Right ventricle myocardium inferior (tissue), 1 donor: ENCODE results near the gene TLN1. TPM values are rescaled to one million over a fixed set of nuclear protein-coding genes. Genes with fewer than 3 reads are reported as not detected.

Experiments
- ATAC-seq: fragments of 200-7000 bp; cut with Tn5 transposase; one replicate; pipeline ENCODE4 v1.9.1; 2020; ENCODE audit warnings: mild to moderate bottlenecking, moderate library complexity
- DNase-seq: peaks from one replicate; pipeline ENCODE4 v3.0.0; 2021; ENCODE audit errors: missing footprints
- intact Hi-C: fragments of 100-400 bp; cut with DNase I; formaldehyde crosslinking; loops from one replicate; pipeline ENCODE4 v1.11.0; 2022
- total RNA-seq: library from RNA; stranded (reverse); fragmentation: NEBNext Ultra II Directional; extraction: Animal tissue kit (Norgen Biotek cat#: 25700); gene quantifications from one replicate; pipeline ENCODE4 v1.2.1, GENCODE V29; 2021
- donor health status: DM: no; HTN: yes; CAD: no; lungs with severe emphysema.

The TLN1 gene
- total RNA-seq, 1 donor from 2014 or later, result 255 TPM

DNA sequence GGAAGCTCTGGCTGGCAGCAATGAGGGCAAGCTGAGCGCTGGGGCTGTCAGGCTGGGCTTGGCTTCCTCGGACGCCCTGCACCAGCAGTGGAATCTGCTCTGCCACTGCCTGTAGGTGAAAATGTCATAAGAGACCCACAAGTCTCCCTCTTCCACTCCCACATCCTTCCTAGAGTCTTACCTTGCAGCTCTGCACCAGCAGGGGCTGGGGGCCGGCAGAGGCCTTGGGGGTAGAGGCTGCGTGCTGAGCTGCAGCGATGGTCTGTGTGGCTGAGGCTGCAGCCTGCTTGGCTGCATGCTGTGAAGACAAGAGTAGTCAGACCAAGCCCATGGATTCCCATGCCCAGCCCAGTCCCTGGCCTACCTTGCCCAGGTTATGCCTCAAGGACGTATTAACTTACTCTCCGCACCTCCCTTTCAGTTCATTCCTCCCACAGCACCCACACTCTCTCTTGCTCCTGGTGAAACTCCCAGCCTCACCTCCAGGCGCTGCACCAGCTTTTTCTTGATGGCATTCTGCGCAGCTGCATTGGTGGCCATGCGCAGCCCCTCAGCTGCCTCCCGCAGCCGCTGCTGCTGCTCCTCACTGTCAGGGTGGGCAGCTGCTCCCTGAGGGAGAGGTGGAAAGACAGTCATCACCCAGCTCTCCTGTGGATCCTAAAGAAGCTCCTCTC, 17.3 kb downstream of the TLN1 start:
- DNase-seq (no peak), ATAC-seq (no peak)
- intact Hi-C loops, result no loop called here

DNA sequence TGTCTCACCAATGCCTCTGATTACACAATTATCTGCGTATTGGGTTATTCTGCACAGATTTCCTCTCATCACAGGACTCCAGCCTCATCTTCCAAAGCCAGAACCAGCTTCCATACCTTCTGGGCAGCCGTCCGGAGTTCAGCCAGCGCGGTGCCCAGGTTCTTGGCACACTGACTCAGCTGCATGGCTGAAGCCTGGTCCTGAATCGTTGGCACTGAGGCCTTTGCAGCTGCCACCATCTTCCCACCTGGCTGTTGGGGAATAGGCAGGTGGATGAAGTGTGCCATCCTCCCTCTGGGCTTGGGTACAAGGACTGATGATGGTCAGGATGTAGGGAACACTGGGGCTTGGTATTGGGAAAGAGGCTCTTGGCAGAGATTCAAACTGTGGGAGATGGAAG, 17.9 kb downstream of the TLN1 start:
- ATAC-seq (no peak), DNase-seq (no peak)
- intact Hi-C loops, result no loop called here

DNA sequence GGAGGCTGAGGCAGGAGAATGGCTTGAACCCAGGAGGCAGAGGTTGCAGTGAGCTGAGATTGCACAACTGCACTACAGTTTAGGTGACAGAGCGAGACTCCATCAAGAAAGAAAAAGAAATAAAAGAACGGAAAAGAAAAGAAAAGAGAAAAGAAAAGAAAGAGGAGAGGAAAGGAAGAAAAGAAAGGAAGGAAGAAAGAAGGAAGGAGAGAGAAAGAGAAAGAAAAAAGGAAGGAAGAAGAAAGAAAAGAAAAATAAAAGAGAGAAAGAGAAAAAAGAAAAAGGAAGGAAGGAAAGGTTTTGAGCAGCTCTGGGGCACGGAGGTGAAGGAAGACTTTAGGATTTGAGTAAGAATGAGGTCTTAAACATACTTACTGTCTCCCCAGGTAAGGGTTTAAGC, 18.4 kb downstream of the TLN1 start:
- DNase-seq (no peak), ATAC-seq (no peak)
- intact Hi-C loops, result no loop called here

DNA sequence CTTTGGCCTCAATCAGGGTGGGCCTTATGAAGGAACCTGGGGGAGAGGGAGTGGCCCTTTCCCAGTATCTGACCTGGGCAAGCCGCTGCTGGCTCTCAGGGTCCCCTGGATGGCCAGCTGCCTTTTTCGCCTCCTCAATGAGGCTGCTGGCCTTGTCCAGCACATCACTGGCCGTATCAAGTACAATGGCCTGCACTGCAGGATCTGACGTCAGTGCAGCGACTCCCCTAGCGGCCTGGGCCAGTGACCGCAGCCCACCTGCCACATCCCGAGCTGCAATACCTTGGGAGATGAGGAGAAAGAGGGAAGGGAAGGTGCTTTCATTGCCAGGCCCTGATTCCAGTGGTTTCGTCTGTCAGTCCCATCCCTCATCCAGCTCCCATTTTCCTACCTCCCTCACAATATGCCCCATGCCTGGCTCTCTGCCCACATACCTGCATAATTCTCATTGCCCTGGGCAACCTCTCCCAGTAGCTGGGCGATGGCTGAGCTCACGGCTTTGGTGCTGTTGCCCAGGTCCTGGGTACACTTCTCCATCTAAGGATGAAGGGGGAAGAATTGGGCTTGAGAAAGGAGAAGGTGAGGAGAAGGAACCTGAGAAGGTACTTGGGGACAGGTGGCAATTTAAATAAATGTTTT, 19.1 kb downstream of the TLN1 start:
- DNase-seq (no peak), ATAC-seq (no peak)
- intact Hi-C loops, result no loop called here

DNA sequence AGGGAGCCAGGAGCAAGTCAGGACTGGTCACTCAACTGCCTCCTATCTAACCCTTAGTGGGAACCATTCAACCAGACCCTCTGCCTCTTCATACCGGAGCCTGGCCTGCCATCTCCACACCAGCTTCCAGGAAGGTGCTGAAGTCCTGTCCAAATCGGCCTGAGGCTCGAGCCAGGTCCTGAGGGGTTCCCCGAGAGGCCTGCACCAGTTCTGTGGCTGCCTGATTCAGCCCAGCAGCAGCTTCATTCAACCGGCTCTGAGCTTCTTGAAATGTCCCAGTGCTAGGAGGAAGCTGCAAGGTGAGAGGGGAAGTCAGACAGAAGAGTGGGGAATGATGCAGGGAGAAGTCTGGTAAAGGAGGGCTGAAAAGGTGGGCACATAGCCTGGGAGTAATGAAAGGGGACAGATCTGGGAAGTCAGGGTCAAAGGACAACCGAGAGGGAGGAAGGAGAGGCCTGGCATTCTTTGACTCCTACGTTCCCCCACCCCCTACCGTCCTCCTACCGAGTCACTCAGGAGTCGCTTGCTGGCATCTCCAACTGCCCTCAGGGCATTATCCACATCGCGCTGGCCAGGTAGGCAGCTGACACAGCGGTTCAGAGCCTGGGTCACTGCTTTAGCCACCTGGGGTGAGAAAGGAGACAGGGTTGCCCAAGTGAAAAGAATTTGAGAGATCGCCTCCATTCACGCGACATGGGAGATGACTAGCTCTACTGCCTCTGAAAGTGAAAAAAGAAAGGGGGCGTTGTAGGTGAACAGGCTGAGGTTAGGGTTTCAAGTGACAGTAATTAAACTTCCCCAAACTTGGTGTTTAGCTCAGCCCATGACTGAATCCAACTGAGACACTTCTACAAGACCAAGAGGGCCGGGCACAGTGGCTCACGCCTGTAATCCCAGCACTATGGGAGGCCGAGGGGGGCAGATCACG, 20.2 kb downstream of the TLN1 start:
- intact Hi-C loops, result no loop called here
- DNase-seq (no peak), ATAC-seq (no peak)

DNA sequence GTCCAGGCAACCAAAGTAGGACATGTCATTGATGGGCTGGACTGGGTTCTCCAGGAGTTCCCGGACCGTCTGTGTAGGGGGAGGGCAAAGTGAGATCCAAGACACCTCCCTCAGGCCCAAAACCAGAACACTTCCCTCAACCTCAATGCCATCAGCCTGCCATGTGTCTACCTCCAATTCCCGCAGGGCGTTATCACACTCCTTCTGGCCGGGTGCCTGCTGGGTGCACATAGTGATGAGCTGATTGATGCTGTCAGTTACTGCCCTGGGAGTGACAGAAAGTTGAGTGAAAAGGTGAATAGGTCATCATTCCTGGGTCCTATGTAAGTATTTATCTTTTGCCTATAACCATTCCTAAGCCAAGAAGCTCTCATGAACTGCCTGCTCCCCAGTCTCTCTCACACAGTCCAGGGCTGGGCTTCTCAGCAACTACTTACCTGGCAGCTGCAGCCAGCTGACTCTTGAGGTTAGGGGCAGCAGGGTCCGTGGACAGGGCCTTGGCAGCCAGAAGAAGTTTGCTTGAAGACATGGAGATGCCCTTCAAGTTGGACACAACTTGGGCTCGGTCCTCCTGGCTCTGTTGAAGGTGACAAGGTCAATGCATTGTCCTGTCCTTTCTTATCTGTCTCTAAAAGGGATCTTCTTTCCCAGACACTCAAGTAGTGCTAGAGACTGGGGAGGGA, 21.0 kb downstream of the TLN1 start:
- no peak for ATAC-seq
- intact Hi-C loops, result no loop called here
- no peak for DNase-seq

DNA sequence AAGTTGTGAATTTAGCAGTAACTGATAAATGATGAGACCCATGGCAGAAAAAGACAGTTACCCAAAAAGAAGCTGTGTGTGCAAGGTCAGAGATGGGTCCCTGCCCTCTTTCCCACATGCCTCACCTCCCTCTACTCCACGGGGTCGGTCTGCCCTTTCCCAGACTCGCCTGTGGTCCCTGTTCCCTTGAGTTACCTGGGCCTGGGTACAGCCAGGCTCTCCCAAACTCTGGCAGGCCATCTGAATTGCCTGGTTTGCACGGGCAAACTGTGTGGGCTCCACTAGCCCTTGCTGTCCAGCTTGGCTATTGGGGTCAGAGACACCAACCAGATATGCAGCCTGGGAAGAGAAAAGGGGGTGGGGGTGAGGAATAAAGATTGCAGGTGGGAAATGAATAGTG, 23.8 kb downstream of the TLN1 start:
- intact Hi-C loops, result no loop called here
- ATAC-seq (no peak), DNase-seq (no peak)

DNA sequence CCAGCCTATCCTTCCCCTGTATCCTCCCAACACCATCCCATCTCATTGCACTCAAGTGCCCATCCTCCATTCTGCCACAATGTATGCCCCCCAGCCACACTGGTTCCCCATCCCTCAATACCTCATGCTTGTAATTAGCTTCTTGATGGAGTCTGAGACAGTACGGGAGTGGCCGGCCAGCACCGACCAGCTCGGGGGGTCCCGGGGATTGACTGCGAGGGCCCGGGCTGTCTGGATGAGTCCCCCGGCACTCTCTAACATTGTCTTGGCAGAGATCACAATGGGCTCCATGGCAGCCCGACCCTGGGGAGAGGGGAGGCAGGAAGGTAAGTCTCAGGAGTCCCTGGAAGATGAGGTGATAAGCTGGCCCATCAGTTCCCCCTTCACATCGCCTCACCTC, 25.0 kb downstream of the TLN1 start:
- no peak for ATAC-seq
- no peak for DNase-seq
- intact Hi-C loops, result no loop called here

DNA sequence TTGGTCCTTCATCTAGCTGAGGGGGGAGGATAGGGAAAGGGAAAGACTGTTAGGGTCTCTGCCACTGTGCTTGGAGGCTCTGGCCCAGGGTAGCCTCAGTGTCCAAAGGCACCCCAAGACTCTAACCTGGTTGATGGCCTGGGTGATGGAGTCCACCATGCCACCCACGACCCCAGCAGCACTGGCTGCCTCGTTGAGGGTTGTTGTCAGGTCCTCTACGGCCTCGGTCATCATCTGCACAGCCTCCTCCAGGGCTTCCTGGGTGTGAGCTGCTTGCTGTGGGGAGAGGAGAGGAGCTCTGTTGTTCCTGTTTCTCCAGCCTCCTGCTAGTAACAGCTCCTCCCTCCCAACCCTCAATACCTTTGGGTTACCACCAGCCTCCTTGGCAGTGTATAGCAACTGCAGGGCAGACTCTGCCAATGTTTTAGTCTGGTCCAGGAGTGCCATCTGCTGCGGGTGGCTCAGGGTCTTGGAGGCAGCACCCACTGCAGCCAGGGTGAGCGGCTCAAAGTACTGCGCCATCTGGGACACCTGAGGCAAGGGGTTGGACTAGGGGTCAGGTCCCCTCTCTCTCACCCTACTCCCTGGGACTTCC, 26.1 kb downstream of the TLN1 start:
- no peak for DNase-seq
- no peak for ATAC-seq
- intact Hi-C loops, result no loop called here

DNA sequence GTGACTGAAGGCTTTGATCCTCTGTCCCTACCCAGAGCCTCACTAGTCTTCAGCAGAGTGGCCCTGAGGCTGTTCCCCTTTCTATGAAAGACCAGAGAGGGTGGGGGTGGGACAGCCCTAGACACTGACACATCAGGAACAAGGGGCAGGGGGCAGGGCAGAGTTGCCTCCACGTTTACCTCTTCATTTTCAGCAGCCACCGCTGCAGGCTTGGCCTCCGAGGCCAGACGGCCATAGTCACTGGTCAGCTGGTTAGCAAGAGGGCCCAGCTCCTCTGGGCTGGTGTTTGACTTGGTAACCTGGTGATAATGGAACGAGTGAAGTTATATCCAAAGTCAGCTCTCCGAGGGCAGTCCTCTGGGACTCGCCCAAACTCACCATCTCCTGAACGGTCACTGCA, 26.6 kb downstream of the TLN1 start:
- ATAC-seq (no peak), DNase-seq (no peak)
- intact Hi-C loops, result no loop called here

DNA sequence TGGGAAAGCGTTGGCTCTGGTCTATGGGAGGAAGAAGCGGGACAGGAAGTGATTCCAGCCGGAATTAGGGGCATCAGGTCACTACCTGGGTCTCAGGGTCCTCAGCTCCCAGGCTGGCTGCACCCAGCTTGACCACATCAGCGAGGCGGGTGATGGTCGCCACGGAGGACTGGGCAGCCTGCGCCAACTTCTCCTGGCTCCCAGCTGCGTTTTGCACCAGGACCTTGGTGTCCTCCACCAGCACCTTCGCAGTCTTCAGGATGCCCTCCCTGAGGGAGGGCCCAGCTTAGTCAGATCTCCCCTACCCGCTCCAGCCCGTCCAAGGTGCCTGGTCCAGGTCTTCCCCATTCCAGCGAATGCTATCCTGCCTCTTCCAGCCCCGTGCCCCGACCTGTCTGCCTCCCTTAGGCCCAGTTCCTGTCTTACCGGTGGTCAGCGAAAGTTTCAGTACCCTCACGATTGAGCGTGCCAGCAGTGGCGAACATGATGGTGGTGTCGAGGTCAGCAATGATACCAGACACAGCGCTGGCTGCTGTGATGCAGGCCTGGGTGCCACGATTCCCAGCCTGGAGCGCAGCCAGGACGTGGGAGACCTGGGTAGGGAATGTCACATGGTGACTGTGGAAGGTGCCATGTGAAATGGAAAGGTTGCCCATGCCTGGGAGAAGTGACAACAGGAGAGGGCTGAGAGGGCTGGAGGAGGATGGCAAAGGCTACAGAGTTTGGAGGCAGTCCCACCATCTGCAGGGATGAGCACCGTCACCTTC, 27.9 kb downstream of the TLN1 start:
- intact Hi-C loops, result no loop called here
- peak; percentile 65 for ATAC-seq
- no peak for DNase-seq

DNA sequence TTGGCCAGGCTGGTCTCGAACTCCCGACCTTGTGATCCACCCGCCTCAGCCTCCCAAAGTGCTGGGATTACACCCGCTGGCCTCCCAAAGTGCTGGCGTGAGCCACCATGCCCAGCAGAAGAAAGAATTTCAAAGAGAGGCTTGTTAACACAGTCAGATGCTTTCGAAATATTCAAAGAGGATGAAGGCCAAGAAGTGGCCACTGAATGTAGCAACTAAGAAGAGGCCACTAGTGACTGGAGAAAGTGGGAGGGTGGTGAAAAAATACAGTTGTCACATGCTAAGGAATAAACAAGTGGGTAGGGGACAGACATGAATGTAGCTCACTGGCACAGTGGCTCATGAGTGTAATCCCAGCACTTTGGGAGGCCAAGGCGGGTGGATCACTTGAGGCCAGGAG, 29.3 kb downstream of the TLN1 start:
- intact Hi-C loops, result no loop called here
- DNase-seq, result no peak

DNA sequence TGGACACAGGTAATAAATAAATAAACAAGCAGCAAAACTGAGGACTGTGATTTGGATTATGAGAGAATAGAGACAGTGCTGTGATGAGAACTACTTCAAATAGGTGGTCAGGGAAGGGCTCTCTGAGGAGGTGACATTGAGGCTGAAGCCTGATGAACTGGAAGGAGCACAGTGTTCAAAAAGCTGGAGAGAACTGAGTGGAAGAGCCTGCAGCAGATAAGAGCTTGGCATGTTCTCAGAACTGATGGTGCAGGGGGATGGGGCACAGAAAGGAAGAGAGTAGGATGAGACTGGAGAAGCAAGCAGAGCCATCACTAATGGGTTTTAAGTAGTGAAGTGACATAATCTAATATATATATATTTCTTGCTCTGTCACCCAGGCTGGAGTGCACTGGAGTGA, 31.1 kb downstream of the TLN1 start:
- intact Hi-C loops, result no loop called here
- DNase-seq, result no peak
- ATAC-seq, result peak; percentile 62

More for the DNA sequence above, 29.3 kb downstream of the TLN1 start:
- ATAC-seq, result no peak

DNA sequence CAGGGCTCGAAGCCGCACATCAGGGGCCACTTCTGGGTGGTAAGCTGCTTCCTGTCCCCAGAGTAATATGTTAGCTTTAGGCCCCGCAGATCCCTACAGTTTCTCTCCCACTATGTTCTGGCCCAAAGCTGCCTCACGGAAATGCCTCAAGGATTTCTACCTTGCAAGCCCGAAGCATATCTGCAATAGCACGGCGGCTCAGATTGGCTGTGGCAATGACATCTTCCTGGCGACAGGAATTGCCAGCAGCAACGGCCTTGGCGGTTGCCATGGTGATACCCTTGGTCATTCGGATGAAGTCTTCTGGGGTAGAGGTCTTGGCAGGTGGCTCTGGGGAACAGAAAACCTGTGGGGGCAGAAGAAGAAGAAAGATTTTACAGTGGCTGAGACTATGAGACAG, 32.0 kb downstream of the TLN1 start:
- DNase-seq (no peak), ATAC-seq (no peak)
- intact Hi-C loops, result no loop called here

DNA sequence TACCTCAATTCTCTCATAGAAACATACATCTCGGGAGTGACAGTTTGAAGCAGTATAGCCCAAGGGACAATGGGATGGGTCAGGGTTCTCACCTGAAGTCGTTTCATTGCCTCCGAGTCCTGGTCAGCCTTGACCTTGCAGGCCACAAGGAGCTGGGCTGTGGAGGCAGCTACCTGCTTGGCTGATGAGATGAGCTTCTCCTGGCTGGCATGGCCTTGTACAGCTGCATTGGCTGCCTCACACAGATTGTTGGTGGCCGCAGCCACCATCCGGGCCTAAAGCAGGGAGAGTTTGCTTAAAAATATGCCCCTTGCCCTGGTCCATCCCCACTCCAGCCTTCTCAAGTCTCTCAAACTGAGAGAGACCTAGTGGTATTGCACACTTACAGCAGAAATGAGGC, 33.8 kb downstream of the TLN1 start:
- intact Hi-C loops, result no loop called here
- DNase-seq (no peak), ATAC-seq (no peak)

DNA sequence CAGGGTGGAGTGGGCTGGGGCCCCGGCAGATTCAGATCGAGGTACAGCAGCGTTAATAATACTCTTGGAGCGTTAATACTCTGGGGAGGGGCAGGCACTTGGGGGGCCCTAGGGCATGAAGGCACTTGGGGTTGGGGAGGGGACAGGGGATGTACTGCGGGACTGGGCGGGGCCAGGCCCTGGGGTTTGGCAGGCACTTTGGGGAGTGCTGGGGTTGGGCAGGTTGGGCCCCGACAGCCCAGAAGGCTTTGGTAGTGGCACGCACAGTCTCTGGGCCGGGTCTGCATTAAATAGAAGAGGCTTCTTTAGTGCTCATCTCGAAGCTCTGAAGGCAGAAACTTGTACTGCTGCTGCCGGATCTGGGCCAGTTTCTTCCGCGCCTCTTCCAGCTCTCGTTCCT, 34.5 kb downstream of the TLN1 start:
- ATAC-seq (no peak), DNase-seq (no peak)
- intact Hi-C loops, result no loop called here

DNA sequence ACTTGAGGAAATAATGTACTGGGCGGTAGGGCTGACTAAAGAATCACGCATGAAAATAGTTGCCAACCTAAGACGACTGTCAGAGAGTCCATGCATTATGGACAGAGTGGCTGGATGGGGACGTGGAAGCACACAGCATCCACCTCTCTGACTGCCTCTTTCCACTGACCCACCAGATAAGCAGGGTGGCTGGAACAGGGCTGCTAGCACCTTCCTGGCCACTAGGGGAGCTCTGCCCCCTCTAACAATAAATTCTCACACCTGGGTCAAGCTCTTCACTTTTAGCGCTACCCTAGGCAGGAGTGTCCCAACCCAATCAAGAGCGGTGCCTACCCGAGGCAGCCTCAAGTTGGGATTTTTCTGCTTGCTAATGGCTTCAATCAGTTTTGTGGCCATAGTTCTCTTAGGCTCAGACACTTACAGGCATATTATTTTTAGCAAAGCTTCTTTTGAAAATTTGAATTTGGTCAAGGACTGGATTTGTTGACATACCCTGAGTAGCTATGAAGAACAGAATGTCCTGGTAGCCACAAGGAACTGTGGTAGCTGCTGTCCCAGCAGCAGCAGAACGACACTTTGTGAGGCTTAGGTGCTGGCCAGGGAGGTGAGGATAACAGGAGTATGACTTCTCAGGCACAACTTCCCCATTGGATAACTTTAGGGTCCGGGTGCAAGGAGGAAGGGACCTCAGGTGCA, 35.3 kb downstream of the TLN1 start:
- ATAC-seq (peak; percentile 69), DNase-seq (no peak)

DNA sequence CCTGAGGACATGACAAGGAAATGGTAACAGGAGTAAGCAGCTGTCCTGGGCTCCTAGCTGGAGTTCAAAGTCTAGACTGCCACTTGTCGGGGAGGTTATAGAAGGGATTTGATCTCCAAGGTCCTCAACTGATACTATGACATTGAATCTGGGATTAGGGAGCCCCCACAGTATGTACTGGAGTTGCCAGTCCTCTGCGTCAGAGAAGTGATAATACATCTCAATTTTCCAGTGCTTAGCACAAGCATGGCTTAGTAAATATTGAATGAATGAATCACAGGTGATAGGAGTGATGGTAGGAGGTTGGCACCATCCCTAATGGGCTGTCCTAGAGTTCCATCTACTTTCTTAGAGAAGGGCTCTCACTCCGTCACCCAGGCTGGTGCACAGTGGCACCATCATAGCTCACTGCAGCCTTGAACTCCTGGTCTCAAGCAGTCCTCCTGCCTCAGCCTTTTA, 36.0 kb downstream of the TLN1 start:
- intact Hi-C loops, result no loop called here
- ATAC-seq, result no peak
- no peak for DNase-seq

More for the DNA sequence above, 35.3 kb downstream of the TLN1 start:
- intact Hi-C loops, result no loop called here
